HG02852 (cell line): ENCODE measurements around the gene LCE1D.

ENCODE experiments used
- ATAC-seq: cut with Tn5 transposase; IDR thresholded peaks from one replicate; pipeline ENCODE4 v1.9.1; 2021; ENCODE audit warnings: mild to moderate bottlenecking, moderate library complexity; ENCODE audit not compliant: unreplicated experiment

LCE1D gene, protein sequence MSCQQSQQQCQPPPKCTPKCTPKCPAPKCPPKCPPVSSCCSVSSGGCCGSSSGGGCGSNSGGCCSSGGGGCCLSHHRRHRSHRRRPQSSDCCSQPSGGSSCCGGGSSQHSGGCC

DNA sequence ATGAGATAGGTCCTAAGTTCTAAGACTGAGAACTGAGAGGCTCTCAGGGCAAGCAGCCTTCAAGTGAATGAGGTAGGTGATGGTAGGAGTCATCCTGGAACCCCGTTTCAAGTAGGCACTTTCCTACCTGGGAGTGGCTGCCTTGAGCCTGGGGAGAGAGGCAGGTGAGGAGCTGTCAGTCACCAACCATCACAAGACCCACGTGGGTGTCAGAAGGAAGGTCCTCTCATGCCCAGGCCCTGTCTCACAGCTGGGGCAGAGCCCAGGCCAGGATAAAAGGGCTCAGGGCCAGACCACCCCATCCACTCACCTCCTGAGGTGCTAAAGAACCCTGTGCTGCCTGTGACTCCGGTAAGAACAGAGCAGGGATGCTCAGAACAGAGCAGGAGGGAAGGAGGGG lies at the start of gene LCE1D:
Gene LCE1D, plus strand, starts transcription at position 301 of the 400 bp plus-strand sequence. CDS start 1,074 bp downstream, outside the sequence.
- ATAC-seq: no peak

DNA sequence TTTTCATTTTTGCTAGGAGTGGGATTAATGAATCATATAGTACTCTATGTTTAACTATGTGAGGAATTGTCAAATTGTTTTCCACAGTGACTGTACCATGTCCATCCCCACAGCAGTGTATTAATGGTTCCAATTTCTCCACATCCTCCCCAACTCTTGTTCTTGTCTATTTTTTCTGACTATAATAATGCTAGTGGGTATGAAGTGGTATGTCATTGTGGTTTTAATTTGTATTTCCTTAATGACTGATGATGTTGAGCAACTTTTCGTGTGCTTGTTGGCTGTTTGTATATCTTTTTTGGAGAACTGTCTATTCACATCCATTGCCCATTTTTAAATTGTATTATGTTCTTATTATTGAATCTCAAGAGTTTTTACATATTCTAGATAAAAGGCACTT lies 48.7 kb upstream of the LCE1D start:
- no peak for ATAC-seq

DNA sequence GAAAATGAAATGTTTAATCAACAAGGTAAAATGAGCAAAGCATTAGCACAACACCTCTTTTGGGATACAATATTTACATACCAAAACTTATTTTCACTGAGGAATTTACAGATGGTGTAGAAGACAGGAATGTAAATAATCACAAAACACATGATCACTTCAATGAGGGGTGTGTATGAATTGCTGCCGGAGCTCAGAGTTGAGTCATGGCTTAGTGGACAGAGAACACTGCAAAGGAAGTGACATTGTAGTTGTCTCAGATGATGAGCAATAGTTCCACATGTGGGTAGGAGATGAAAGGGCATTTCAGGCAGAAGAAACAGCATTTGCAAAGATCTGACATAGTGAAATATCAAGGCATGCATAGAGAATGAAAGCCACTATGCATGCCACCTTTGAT lies 44.3 kb upstream of the LCE1D start:
- ATAC-seq: no peak

DNA sequence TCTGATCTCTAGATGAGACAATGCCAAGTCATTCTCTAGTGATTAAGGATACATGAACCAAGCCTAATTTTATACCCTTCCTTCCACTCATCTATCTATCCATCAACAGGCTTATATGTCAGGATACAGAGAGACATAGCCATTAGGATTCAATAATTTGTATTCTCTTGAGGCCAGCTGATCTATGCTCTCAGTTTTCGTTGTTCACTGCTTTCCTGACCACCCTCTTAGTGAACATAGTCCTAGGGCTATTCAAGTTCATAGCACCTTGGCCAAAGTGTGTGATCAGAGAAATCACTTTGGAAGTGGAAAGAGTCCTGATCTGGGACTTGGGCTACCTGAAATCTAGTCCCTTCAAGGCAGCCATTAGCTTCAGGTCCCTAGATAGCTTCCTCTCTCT lies 42.9 kb upstream of the LCE1D start:
- no peak for ATAC-seq

DNA sequence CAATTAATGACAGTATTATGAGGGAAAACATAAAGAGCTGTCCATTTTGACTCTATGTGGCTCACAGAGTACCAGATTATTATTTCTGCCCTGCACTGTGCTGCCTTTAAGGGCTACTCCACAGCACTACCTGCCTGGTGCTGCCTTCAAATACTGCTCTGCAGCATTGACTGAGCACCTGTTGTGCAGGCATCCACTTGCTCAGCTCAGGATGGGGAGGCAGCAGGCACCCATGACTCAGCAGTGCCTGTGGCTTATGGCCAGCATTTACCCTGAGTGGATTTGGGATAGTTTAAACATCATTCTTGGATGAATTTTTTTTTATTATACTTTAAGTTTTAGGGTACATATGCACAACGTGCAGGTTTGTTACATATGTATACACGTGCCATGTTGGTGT lies 39.6 kb upstream of the LCE1D start:
- no peak for ATAC-seq

DNA sequence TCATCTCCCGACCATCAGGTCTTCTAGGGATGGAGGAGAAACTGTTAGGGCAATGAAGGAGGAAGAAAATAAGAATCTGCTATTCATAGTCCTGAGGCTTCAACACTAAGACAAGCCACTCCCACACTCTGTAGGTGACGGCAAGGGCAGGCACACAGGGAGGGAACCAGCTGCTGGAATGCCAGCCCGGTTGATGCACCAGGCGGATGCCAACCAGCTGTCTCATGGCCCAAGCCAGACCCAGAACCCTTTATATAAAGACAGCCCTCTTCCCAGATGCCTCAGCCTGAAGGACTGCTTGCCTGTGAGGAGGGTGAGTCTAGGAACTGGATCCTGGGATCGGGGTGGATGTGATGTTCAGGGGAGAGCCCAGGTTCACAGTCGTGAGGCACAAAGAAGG lies 38.8 kb upstream of the LCE1D start, which contains the start of gene KPRP:
Gene KPRP, plus strand, starts transcription at position 279 of the 400 bp plus-strand sequence. CDS start 1,564 bp downstream, outside the sequence.
- no peak for ATAC-seq

DNA sequence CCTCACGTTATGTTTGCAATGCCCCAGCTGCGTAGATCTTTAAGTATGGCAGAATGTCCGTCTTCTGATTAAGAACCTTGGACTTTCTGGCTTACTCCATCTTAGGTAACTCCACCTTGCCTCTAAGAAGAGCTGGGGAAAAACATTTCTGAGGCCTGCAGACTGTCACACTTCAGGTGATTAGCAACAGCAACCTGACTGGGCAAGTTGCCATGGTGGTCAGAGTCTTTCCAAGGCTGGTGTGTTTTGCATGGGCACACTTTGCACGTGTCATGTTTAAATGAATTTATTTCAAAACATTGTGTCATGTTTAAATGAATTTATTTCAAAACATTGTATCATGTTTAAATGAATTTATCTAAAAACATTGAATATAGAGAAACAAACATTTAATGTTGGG lies 37.9 kb upstream of the LCE1D start:
- no peak for ATAC-seq

DNA sequence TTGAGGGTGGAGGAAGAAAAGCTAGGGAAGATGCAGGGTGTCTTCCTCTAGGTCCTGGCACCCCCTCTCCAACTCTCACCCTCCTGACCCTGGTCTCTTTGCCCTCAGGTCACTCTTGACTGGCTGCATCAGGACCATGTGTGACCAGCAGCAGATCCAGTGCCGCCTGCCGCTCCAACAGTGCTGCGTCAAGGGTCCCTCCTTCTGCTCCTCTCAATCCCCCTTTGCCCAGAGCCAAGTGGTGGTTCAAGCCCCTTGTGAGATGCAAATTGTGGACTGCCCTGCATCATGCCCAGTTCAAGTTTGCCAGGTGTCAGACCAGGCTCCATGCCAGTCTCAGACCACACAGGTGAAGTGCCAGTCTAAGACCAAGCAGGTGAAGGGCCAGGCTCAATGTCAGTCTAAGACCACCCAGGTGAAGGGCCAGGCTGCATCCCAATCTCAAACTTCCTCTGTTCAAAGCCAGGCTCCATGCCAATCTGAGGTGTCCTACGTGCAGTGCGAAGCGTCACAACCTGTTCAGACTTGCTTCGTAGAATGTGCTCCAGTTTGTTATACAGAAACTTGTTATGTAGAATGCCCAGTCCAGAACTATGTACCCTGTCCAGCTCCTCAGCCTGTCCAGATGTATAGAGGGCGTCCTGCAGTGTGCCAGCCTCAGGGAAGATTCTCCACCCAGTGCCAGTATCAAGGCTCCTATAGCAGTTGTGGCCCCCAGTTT lies 36.9 kb upstream of the LCE1D start:
- no peak for ATAC-seq

DNA sequence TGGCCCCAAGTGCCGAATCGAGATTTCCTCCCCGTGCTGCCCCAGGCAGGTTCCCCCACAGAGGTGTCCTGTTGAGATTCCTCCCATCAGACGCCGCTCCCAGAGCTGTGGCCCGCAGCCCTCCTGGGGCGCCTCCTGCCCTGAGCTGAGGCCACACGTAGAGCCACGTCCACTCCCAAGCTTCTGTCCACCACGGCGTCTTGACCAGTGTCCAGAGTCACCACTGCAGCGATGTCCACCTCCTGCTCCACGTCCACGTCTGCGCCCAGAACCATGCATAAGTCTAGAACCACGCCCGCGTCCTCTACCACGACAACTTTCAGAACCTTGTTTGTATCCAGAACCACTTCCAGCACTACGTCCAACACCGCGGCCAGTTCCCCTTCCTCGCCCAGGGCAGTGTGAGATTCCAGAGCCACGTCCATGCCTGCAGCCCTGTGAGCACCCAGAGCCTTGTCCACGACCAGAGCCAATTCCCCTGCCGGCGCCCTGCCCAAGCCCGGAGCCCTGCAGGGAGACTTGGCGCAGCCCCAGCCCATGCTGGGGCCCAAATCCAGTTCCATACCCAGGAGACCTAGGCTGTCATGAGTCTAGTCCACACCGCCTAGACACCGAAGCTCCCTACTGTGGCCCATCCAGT lies 35.9 kb upstream of the LCE1D start:
- ATAC-seq: no peak

DNA sequence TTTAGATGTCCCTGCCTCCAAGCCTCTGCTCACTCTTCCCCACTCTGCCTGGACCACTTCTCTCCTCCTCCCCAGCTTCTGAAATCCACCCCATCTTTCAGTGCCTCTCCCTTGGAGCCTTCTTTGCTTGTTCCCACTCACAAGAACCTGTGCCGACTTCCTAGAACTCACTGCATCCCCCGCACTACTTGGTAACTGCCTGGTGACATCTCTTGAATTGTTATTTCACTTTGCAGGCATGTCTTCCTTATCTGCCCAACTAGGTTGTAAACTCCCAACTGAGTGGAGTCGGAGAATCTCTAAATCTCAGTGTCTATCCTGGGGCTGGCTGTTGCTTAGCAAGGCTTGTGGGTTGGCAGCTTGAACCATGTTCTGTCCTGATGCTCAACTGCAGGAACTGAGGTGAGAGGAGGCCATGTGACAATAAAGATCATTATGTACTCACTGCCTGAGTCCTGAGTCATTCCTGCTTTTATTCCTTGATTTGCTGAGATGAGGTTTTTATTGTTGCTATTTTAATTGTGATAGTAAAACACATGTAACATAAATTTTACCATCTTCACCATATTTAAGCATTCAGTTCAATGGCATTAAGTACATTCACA lies 34.8 kb upstream of the LCE1D start:
- ATAC-seq: no peak

DNA sequence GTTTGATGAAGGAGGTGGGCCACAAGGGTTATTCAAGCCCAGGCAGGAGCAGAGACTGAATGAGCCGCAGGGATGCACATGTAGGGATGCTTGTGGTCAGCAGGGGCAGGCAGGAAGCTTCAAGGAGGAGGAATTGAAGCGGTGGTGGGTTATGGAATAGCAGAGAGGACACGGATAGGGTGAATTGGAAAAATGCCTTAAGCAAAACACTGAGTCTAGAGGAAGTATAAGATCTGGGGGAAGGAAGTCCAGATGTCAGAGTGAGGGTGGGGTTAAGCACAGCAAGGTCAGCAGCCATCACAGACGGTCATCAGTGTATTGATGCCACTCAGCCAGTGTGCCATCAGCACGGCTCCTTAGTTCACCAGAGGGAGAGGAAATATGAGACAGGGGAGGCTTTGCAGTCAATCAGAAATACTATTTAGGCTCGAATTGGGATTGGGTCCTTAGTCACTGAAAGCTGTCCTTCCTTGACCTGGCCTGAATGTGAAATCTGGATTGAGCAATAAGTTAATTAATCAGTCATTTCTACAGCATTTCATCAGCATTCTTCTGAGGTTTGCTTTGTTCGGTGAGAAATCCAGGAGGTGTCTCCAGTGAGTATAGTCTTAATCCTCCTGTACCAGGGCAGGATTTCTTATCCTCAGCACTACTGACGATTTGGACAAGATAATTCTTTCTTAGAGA lies 27.5 kb upstream of the LCE1D start:
- no peak for ATAC-seq

DNA sequence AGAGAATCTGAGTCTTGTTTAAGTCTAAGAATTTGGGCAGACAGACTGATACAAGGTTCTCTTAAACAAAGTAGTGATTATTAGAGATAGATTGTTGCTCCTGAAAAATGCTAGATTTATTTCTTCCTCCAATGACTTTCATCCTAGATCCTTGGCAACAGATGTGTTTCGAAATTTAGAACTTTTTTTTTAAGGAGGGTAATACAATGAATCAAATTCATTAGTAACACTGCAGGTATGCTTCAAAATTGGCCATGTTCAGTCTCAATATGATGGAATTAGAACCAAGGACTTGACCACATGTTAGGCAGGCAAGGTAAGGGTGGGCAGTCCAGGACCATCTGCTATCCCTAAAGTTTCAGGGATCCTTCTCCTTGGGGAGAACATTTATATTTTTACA lies 26.1 kb upstream of the LCE1D start:
- ATAC-seq: no peak

DNA sequence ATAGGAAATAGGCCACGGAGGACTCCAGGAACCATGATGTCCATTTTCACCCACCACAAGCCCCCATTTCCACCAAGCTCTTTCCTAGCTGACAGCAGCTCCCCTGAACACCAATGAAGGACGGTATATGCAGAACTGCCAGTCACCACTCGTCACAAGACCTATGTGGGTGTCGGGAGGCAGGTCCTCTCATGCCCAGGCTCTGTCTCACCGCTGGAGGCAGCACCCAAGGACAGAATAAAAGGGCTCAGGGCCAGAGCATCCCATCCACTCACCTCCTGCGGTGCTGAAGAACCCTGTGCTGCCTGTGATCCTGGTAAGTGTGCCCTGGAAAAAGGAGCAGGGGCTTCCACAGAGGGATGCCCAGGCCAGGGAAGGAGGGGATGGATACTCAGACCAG lies 21.6 kb upstream of the LCE1D start, which contains the start of gene LCE1F:
Gene LCE1F, plus strand, starts transcription at position 266 of the 400 bp plus-strand sequence. CDS start 1,232 bp downstream, outside the sequence.
- no peak for ATAC-seq

DNA sequence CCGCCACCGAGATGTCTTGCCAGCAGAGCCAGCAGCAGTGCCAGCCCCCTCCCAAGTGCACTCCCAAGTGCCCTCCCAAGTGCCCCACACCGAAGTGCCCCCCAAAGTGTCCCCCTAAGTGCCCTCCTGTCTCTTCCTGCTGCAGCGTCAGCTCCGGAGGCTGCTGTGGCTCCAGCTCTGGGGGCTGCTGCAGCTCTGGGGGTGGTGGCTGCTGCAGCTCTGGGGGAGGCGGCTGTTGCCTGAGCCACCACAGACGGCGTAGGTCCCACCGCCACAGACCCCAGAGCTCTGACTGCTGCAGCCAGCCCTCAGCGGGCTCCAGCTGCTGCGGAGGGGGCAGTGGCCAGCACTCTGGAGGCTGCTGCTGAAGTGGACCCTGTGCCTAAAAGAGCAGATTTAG lies 20.2 kb upstream of the LCE1D start:
- no peak for ATAC-seq

DNA sequence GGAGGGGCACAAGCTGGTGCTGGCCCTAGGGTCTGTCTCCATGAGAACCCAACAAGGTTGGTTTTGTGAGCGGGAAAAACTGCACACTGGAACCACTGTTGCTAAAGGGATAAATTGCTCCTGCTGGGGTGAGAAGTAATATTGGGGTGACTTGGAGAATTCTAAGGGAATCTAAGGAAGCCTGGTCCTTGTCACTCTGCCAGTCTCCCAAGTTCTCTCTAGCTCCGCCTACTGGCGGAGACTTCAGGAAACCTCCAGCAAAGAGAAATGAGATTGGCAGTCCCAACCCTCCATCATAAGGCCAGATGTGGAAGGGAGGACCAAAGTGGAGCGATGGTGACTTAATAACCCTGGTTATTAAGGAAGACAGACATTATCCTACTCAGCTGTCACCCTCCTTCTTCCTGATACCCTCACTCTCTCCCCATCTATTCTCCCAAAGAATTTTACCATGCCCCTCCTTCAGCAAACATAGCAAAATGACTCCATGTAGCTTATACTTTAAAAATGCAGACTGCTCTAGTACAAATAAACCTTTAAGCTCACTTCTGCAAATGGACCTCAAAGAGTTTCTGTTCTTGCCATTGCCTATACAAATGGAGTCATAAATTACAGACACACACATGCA lies 18.9 kb upstream of the LCE1D start:
- no peak for ATAC-seq

DNA sequence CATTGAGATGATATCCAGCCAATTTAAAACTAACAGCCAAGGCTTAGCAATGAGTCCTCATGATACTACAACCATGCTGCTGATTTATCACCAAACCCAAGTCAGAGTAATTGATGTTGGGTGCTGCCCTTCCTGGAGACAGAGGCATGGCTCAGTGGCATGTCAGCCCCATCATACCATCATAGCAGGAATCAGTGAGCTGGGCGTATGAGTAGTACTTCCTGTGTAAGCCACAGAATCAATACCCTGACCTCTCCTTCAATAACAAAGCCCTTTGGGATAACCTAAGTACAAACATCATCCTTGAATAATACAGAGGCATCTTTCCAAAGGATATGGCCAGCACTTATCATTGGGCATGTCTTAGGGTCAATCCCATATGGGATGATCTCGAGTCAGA lies 13.4 kb upstream of the LCE1D start:
- no peak for ATAC-seq

DNA sequence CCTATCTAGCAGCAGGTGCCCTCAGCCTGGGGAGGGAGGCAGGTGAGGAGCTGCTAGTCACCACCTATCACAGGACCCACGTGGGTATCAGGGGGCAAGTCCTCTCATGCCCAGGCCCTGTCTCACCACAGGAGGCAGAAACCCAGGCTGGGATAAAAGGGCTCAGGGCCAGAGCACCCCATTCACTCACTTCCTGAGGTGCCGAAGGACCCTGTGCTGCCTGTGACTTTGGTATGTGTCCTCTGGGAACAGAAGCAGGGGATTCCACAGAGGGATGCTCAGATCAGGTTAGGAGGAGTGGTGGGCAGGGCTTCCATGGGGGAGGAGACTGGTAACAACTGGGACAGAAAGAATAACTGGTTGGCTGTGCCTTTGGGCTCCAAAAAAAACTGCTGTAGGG lies 10.4 kb upstream of the LCE1D start, which contains the start of gene LCE1E:
Gene LCE1E, plus strand, starts transcription at position 181 of the 400 bp plus-strand sequence. CDS start 1,043 bp downstream, outside the sequence.
- no peak for ATAC-seq

DNA sequence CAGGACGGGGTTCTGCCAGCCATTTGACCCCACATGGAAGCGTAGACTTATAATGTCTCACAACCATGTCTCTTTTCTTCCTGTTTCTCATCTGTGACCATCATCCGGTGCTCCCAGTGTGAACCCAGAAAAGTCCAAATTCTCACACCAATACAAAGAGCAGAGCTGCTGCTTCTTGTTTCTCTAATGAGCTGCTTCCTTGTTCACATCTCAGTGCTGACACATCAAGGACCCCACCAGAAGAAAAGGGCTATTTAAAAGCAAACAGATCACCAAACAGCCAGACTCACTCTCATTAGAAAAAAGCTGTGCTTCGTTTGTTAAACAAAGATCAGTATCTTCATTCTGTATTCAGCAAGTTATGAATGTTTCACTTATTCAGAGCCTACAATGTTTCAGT lies 835 bp upstream of the LCE1D start:
- ATAC-seq: no peak

DNA sequence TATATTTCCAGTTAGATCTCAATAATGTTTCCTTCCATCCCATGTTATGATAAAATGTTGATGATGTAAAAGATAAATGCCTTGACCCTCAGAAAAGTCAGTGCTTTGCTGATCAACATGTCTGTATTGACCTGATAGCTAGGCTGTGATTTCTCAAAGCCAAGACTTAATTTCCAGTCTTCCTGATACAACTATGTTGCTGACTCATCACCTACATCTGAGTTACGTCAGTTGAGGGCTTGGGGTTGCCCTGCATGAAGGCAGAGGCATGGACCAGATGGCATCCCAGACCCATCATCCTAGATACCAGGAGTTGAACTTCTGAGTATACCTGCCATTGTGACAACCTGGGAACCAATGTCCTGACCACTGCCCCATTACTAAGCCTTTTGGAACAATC lies 4.8 kb downstream of the LCE1D start:
- no peak for ATAC-seq

DNA sequence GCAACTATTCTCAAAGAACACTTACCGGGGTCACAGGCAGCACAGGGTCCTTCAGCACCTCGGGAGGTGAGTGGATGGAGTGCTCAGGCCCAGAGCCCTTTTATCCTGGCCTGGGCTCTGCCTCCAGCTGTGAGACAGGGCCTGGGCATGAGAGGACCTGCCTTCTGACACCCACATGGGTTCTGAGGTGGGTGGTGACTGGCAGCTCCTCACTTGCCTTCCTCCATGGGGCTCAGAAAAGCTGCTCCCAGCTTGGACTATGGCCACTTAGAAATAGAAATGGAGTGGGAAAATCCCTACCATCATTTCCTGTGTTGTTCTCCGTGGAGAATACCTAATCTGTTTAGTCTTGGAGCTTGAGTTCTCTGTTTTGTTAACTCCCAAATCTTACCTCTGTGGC lies 10.1 kb downstream of the LCE1D start, which contains the start of gene LCE1C:
Gene LCE1C, minus strand, starts transcription at position 76 of the 400 bp plus-strand sequence. CDS start 1,173 bp downstream, outside the sequence.
- ATAC-seq: no peak
